Measurements from ENCODE around the gene FTL.

DNA sequence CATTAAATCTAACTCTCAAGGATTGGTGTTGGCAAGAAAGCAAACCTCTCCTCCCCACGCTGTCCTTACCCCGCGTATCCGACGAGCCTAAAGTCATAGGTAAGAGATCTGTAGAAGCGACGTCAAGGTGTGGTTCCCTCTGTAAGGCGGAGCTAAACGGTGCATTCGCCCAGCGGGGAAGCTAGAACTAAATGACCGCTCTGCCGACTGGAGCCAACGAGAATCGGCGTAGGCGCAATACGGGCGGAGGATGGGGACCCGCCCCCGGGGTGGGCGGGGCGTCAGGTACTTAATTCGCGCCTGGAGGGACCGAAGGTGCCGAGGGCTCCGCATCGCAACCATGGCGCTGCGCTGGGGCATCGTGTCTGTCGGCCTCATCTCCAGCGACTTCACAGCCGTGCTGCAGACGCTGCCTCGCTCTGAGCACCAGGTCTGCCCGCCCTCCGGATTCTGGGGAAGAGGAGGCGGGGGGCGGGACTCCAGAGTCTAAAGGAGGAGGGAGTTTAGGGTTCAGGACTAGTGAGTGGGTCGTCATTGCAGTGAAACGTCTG lies 31.7 kb upstream of the FTL start, which contains the start of gene DHDH:
- TF ChIP-seq POLR2A (IDR thresholded peaks at IDR 0.05): no peak
- no peak for TF ChIP-seq POLR2AphosphoS5 (IDR thresholded peaks at IDR 0.05)
